Ascending aorta (tissue), 2 donors: ENCODE data around the gene TGFB1I1. TPM values are rescaled to one million over a fixed set of nuclear protein-coding genes. Genes with fewer than 3 reads are reported as not detected.

Experiments
- DNase-seq, 2 donors: peaks; one replicate each; pipeline ENCODE4 v3.0.0-alpha.2; 2019; ENCODE audit warnings: low spot score in 2 of 2
- H3K27ac ChIP-seq, 2 donors: fragments of 200-600 bp; sonication (generic); one replicate each; pipeline ENCODE4 v1.5.1; 2016 to 2017; ENCODE audit warnings: mild to moderate bottlenecking in 1 of 2
- H3K27me3 ChIP-seq: fragments of 200-600 bp; sonication (generic); one replicate; pipeline ENCODE4 v1.5.1; 2017
- H3K36me3 ChIP-seq, 2 donors: fragments of 200-600 bp; sonication (generic); one replicate each; pipeline ENCODE4 v1.5.1; 2016
- H3K4me1 ChIP-seq, 2 donors: fragments of 200-600 bp; sonication (generic); one replicate each; pipeline ENCODE4 v1.5.1; 2016 to 2017; ENCODE audit warnings: mild to moderate bottlenecking in 1 of 2
- H3K4me3 ChIP-seq, 2 donors: fragments of 200-600 bp; sonication (generic); one replicate each; pipeline ENCODE4 v1.5.1; 2016 to 2017; ENCODE audit warnings: mild to moderate bottlenecking in 1 of 2
- H3K9me3 ChIP-seq, 2 donors: fragments of 200-600 bp; sonication (generic); one replicate each; pipeline ENCODE4 v1.5.1; 2016
- intact Hi-C: fragments of 100-400 bp; cut with DNase I; formaldehyde crosslinking; loops from one replicate; pipeline ENCODE4 v1.15.1; 2023
- total RNA-seq: library from RNA; depleted of rRNA; stranded (reverse); fragments of >200 nt; gene quantifications from one replicate; pipeline ENCODE4 v1.1.0, GENCODE V29; 2016
- TF ChIP-seq, protein P1 (sequence below), 3 experiments: fragments of 200-600 bp in 2 of 3; fragments of 450-650 bp in 1 of 3; sonication (generic) in 2 of 3; IDR thresholded peaks; one replicate each; pipeline ENCODE4 v1.5.1; 2016 to 2019; ENCODE audit warnings: antibody characterized with exemption in 3 of 3, mild to moderate bottlenecking in 1 of 3, moderate library complexity in 1 of 3

TGFB1I1 gene
- total RNA-seq, 1 donor from 2014 or later, result 325 TPM

DNA sequence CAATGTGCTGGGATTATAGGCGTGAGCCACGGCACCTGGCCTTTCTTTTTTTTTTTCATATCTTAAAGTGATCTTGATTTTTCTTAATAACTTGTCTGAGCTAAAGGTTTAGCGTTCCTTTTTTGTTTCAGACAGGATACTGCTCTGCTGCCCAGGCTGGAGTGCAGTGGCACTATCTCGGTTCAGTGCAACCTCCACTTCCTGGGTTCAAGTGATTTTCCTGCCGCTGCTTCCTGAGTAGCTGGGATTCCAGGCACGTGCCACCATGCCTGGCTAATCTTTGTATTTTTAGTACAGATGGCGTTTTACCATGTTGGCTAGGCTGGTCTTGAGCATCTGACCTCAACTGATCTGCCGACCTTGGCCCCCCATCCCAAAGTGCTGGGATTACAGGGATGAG is 32.2 kb downstream of the TGFB1I1 start:
- intact Hi-C loops, result loop anchor here (10.0 kb wide), 1 partner anchor 371 kb away; the partner anchor contains the start of gene ZNF267
- Histone ChIP-seq H3K4me3 (no peak overlapping the region), H3K27ac (no peak overlapping the region), H3K27me3 (no peaks in the 10 kb centered on the region), H3K4me1 (peaks cover 5 to 24% of the 10 kb centered on the region in 2 donors), H3K36me3 (peaks cover 13 to 26% of the 10 kb centered on the region in 2 donors), H3K9me3 (no peaks in the 10 kb centered on the region)
- no peak for DNase-seq
- TF ChIP-seq, protein P1, sequence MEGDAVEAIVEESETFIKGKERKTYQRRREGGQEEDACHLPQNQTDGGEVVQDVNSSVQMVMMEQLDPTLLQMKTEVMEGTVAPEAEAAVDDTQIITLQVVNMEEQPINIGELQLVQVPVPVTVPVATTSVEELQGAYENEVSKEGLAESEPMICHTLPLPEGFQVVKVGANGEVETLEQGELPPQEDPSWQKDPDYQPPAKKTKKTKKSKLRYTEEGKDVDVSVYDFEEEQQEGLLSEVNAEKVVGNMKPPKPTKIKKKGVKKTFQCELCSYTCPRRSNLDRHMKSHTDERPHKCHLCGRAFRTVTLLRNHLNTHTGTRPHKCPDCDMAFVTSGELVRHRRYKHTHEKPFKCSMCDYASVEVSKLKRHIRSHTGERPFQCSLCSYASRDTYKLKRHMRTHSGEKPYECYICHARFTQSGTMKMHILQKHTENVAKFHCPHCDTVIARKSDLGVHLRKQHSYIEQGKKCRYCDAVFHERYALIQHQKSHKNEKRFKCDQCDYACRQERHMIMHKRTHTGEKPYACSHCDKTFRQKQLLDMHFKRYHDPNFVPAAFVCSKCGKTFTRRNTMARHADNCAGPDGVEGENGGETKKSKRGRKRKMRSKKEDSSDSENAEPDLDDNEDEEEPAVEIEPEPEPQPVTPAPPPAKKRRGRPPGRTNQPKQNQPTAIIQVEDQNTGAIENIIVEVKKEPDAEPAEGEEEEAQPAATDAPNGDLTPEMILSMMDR (IDR thresholded peaks at IDR 0.05), result no peak

- intact Hi-C loops, result loop anchor here (5.0 to 10.0 kb wide), 4 partner anchors 48 to 369 kb away; partner anchors contain the start of genes ARMC5, FUS and ZNF267
- H3K27ac ChIP-seq, result no peak overlapping the region
- H3K27me3 ChIP-seq, result no peaks in the 10 kb centered on the region
- H3K4me1 ChIP-seq, result peaks cover 5 to 29% of the 10 kb centered on the region in 2 donors
- H3K4me3 ChIP-seq, result no peak overlapping the region
- H3K36me3 ChIP-seq, result peaks cover under 1 to 12% of the 10 kb centered on the region in 2 donors
- DNase-seq, result no peak
- TF ChIP-seq, protein P1 (IDR thresholded peaks at IDR 0.05), result no peak
- H3K9me3 ChIP-seq, result no peaks in the 10 kb centered on the region
These were observed 33.5 kb downstream of the TGFB1I1 start for GRCh38 chr16:31505483-31505882.

DNA sequence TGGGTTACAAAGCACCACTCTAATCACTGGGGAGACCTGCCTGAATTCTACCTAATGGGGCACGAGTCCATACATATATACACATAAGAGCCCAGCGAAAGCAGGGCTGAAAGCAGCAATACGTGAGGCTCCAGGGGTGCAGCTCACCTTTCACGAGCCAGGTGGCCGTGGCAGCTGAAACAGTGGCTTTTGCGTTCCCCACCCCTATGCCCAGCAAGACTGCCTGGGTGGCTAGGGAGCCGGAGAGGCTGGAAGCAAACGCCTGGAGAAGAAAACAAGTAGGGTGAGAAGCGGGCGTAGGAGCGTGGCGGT is 35.6 kb downstream of the TGFB1I1 start:
- TF ChIP-seq, protein P1 (IDR thresholded peaks at IDR 0.05), result no peak
- Histone ChIP-seq H3K9me3 (no peaks in the 10 kb centered on the region), H3K27ac (peak overlapping the region; percentile 96 to 97), H3K4me3 (peak overlapping the region; percentile 95 to 97), H3K36me3 (peaks cover 0 to 11% of the 10 kb centered on the region in 2 donors), H3K4me1 (peaks cover 5 to 29% of the 10 kb centered on the region in 2 donors), H3K27me3 (no peaks in the 10 kb centered on the region)
- intact Hi-C loops, result loop anchor here (5.0 to 10.0 kb wide), 4 partner anchors 50 to 367 kb away; partner anchors contain the start of genes ARMC5, FUS and ZNF267
- no peak for DNase-seq

GRCh38 chr16:31507929-31508705 is 36.2 kb downstream of the TGFB1I1 start, which contains the start of gene RUSF1:
Gene RUSF1 (minus strand): TSS chr16:31508391. CDS start chr16:31508373, 18 bp downstream.
- Histone ChIP-seq H3K36me3 (peaks cover 0 to 11% of the 10 kb centered on the region in 2 donors), H3K4me3 (peak within 1 kb of the TSS; percentile 95 to 97), H3K27ac (peak within 1 kb of the TSS; percentile 96 to 97), H3K27me3 (no peaks in the 10 kb centered on the region), H3K4me1 (peaks cover 5 to 24% of the 10 kb centered on the region in 2 donors), H3K9me3 (no peaks in the 10 kb centered on the region)
- intact Hi-C loops, result loop anchor here (1.0 to 10.0 kb wide), 5 partner anchors 36 to 367 kb away; partner anchors contain the start of genes ARMC5, FUS, TGFB1I1 and ZNF267
- peak; percentile 67 to 96 for DNase-seq
- TF ChIP-seq, protein P1 (IDR thresholded peaks at IDR 0.05), result no peak

DNA sequence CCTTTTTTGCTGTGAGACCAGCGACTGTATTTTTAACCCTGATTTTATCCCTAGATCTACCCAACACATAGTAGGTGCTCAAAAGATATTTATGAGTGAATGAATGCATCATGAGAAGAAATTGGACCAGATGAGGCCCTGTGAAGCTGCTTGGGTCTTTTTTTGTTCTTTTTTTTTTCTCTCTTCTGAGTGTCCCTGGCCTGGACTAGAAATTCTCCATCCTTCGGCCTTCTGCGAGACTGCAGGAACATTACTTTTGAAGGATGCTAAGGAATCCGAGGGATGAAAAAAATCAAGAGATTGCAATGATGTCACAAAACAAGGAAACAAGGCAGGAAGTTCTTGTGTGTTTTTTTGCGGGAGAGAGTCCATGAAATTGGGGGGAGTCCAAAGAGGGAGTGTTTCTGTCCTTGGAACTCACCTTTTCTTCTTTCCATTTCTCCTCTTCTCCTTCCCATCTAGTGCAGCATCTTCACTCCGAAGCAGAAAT is 36.8 kb downstream of the TGFB1I1 start:
- peak overlapping the region; percentile 96 to 97 for H3K27ac ChIP-seq
- peaks cover 0 to 11% of the 10 kb centered on the region in 2 donors for H3K36me3 ChIP-seq
- TF ChIP-seq, protein P1 (IDR thresholded peaks at IDR 0.05), result no peak
- H3K27me3 ChIP-seq, result no peaks in the 10 kb centered on the region
- intact Hi-C loops, result loop anchor here (1.0 to 10.0 kb wide), 5 partner anchors 36 to 366 kb away; partner anchors contain the start of genes ARMC5, FUS, TGFB1I1 and ZNF267
- H3K4me1 ChIP-seq, result peaks cover 5 to 20% of the 10 kb centered on the region in 2 donors
- peak overlapping the region; percentile 95 to 97 for H3K4me3 ChIP-seq
- DNase-seq, result no peak
- no peaks in the 10 kb centered on the region for H3K9me3 ChIP-seq
